ENCODE data around the gene SYT14.

Gene SYT14

DNA sequence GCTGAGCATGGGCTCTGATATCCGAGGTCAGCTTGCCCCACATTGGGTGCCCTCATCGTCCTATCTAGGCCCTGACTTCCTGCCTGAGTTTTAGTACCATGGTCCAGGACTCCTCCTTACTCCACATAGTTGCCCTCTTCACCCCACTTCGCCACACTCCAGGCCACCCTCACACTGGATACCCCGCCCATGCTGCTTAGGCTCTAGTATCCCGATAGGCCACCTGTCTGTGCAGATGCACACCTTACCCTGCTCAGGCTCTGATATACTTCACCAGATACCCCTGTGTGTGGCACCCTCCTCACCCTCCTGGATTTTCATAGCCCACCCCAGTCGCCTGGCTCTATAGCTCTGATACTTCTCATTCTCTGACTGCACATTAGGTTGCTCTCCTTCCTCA, 149.0 kb downstream of the SYT14 start:
- ATAC-seq: no peak
- no peak for TF ChIP-seq ESRRG (CRISPR knock-in tag; IDR thresholded peaks at IDR 0.05)
- TF ChIP-seq RARB (CRISPR knock-in tag; IDR thresholded peaks at IDR 0.05): no peak
- no peak for TF ChIP-seq ZFP30 (CRISPR knock-in tag; IDR thresholded peaks at IDR 0.05)
- no peak for TF ChIP-seq ZFP3 (CRISPR knock-in tag; IDR thresholded peaks at IDR 0.05)
- TF ChIP-seq SNAI2 (CRISPR knock-in tag; IDR thresholded peaks at IDR 0.05): no peak
- TF ChIP-seq, protein P1, sequence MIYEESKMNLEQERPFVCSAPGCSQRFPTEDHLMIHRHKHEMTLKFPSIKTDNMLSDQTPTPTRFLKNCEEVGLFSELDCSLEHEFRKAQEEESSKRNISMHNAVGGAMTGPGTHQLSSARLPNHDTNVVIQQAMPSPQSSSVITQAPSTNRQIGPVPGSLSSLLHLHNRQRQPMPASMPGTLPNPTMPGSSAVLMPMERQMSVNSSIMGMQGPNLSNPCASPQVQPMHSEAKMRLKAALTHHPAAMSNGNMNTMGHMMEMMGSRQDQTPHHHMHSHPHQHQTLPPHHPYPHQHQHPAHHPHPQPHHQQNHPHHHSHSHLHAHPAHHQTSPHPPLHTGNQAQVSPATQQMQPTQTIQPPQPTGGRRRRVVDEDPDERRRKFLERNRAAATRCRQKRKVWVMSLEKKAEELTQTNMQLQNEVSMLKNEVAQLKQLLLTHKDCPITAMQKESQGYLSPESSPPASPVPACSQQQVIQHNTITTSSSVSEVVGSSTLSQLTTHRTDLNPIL (CRISPR knock-in tag; IDR thresholded peaks at IDR 0.05; ENCODE audit: low read depth): no peak
- no peak for TF ChIP-seq CSDC2 (CRISPR knock-in tag; IDR thresholded peaks at IDR 0.05)
- TF ChIP-seq ARNTL (CRISPR knock-in tag; IDR thresholded peaks at IDR 0.05; ENCODE audit: borderline replicate concordance, low read depth): no peak
- TF ChIP-seq TOX (CRISPR knock-in tag; IDR thresholded peaks at IDR 0.05; ENCODE audit: borderline replicate concordance): no peak
- no peak for TF ChIP-seq ZNF8 (CRISPR knock-in tag; IDR thresholded peaks at IDR 0.05)
- no peak for TF ChIP-seq BACH2 (CRISPR knock-in tag; IDR thresholded peaks at IDR 0.05; ENCODE audit: borderline replicate concordance)
- TF ChIP-seq, protein P2, sequence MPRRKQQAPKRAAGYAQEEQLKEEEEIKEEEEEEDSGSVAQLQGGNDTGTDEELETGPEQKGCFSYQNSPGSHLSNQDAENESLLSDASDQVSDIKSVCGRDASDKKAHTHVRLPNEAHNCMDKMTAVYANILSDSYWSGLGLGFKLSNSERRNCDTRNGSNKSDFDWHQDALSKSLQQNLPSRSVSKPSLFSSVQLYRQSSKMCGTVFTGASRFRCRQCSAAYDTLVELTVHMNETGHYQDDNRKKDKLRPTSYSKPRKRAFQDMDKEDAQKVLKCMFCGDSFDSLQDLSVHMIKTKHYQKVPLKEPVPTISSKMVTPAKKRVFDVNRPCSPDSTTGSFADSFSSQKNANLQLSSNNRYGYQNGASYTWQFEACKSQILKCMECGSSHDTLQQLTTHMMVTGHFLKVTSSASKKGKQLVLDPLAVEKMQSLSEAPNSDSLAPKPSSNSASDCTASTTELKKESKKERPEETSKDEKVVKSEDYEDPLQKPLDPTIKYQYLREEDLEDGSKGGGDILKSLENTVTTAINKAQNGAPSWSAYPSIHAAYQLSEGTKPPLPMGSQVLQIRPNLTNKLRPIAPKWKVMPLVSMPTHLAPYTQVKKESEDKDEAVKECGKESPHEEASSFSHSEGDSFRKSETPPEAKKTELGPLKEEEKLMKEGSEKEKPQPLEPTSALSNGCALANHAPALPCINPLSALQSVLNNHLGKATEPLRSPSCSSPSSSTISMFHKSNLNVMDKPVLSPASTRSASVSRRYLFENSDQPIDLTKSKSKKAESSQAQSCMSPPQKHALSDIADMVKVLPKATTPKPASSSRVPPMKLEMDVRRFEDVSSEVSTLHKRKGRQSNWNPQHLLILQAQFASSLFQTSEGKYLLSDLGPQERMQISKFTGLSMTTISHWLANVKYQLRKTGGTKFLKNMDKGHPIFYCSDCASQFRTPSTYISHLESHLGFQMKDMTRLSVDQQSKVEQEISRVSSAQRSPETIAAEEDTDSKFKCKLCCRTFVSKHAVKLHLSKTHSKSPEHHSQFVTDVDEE (CRISPR knock-in tag; IDR thresholded peaks at IDR 0.05): no peak
- TF ChIP-seq, protein P3, sequence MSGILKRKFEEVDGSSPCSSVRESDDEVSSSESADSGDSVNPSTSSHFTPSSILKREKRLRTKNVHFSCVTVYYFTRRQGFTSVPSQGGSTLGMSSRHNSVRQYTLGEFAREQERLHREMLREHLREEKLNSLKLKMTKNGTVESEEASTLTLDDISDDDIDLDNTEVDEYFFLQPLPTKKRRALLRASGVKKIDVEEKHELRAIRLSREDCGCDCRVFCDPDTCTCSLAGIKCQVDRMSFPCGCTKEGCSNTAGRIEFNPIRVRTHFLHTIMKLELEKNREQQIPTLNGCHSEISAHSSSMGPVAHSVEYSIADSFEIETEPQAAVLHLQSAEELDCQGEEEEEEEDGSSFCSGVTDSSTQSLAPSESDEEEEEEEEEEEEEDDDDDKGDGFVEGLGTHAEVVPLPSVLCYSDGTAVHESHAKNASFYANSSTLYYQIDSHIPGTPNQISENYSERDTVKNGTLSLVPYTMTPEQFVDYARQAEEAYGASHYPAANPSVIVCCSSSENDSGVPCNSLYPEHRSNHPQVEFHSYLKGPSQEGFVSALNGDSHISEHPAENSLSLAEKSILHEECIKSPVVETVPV (CRISPR knock-in tag; IDR thresholded peaks at IDR 0.05): no peak
- no peak for TF ChIP-seq TCF4 (CRISPR knock-in tag; IDR thresholded peaks at IDR 0.05; ENCODE audit: borderline replicate concordance)
- no peak for TF ChIP-seq PPARA (CRISPR knock-in tag; IDR thresholded peaks at IDR 0.05; ENCODE audit: borderline replicate concordance)
- TF ChIP-seq, protein P4, sequence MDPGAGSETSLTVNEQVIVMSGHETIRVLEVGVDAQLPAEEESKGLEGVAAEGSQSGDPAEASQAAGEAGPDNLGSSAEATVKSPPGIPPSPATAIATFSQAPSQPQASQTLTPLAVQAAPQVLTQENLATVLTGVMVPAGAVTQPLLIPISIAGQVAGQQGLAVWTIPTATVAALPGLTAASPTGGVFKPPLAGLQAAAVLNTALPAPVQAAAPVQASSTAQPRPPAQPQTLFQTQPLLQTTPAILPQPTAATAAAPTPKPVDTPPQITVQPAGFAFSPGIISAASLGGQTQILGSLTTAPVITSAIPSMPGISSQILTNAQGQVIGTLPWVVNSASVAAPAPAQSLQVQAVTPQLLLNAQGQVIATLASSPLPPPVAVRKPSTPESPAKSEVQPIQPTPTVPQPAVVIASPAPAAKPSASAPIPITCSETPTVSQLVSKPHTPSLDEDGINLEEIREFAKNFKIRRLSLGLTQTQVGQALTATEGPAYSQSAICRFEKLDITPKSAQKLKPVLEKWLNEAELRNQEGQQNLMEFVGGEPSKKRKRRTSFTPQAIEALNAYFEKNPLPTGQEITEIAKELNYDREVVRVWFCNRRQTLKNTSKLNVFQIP (CRISPR knock-in tag; IDR thresholded peaks at IDR 0.05; ENCODE audit: borderline replicate concordance, low read depth): no peak
- no peak for TF ChIP-seq ZNF70 (CRISPR knock-in tag; IDR thresholded peaks at IDR 0.05)

DNA sequence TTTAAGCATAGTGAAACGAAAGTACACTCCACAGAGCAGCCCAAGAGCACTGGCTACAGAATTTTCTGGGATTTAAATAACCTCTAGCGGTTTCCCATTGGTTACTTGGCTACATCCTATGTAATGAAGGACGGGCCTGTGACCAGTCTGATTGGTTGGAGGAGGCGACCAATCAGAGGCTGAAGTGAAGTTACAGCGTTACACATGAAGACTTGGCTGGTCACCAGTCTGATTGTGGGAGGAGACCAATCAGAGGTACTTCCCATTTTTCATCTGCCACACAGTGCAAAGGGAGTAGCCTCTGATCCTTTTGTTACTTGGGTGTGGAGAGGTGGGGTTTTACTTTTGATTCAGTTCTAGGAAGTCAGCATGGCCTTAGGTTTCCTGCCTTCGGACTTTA, 151.8 kb downstream of the SYT14 start:
- ATAC-seq: no peak
- TF ChIP-seq ZNF565 (CRISPR knock-in tag; conservative IDR thresholded peaks at IDR 0.05; ENCODE audit: low read depth) (no peak), GLIS3 (CRISPR knock-in tag; IDR thresholded peaks at IDR 0.05) (no peak), SNAI2 (CRISPR knock-in tag; IDR thresholded peaks at IDR 0.05) (no peak), TOX (CRISPR knock-in tag; IDR thresholded peaks at IDR 0.05; ENCODE audit: borderline replicate concordance) (no peak)
- TF ChIP-seq, protein P2 (CRISPR knock-in tag; IDR thresholded peaks at IDR 0.05): no peak
- TF ChIP-seq, protein P1 (CRISPR knock-in tag; IDR thresholded peaks at IDR 0.05; ENCODE audit: low read depth): no peak

Measured in SK-N-SH treated with all-trans-retinoic acid at 6 μM for 48 hours (cell line).